BLaER1 treated with 17β-estradiol and CSF1 and Interleukin-3, amounts not matched to agents 10 nM and 100 nM (cell line): ENCODE results near the gene CD164L2.
A peak's percentile ranks its signal among the peaks of the same experiment; 100 is the strongest.

Experiments used
- H3K27ac ChIP-seq, 11 experiments: shearing (Covaris generic); formaldehyde crosslinking; 2 replicates each; pipeline ENCODE4 v1.8.1; 2022
- H3K27me3 ChIP-seq, 11 experiments: shearing (Covaris generic); formaldehyde crosslinking; 2 replicates each; pipeline ENCODE4 v1.8.1; 2022
- H3K36me3 ChIP-seq, 11 experiments: shearing (Covaris generic); formaldehyde crosslinking; 2 replicates each; pipeline ENCODE4 v1.8.1; 2022
- H3K4me1 ChIP-seq, 10 experiments: shearing (Covaris generic); formaldehyde crosslinking; 2 replicates each; pipeline ENCODE4 v1.8.1; 2022
- H3K4me2 ChIP-seq, 11 experiments: shearing (Covaris generic); formaldehyde crosslinking; 2 replicates each; pipeline ENCODE4 v1.8.1; 2022
- H3K4me3 ChIP-seq, 10 experiments: shearing (Covaris generic); formaldehyde crosslinking; 2 replicates each; pipeline ENCODE4 v1.8.1; 2022
- H3K9ac ChIP-seq, 11 experiments: shearing (Covaris generic); formaldehyde crosslinking; 2 replicates each; pipeline ENCODE4 v1.8.1; 2022
- H3K9me3 ChIP-seq, 11 experiments: shearing (Covaris generic); formaldehyde crosslinking; replicated peaks in 1 of 11; 2 replicates each; pipeline ENCODE4 v1.8.1; 2022
- H4K20me1 ChIP-seq, 11 experiments: shearing (Covaris generic); formaldehyde crosslinking; 2 replicates each; pipeline ENCODE4 v1.8.1; 2022
- Cebpa-rat ChIP-seq, 11 experiments: shearing (Covaris generic); IDR thresholded peaks; 2 replicates each; pipeline ENCODE4 v1.8.1; 2022

CD164L2 gene

DNA sequence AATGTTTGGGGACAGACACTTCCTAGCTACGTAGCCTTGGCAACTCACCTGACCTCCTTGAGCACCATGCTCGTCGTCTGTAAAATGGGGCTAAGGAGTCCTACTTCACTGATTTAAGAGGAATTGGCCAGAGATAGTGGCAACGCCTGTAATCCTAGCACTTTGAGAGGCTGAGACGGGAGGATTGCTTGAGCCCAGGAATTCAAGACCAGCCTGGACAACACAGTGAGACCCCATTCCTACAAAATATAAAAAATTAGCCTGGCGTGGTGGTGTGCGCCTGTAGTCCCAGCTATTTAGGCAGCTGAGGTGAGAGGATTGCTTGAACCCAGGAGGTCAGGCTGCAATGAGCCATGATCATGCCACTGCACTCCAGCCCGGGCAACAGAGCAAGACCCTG, 36.8 kb downstream of the CD164L2 start:
- Histone ChIP-seq H3K4me1 (peaks cover 36 to 77% (median 59%) of the 10 kb centered on the region in 10 experiments), H3K27ac (peak overlapping the region in 2 of 11 experiments; percentile 49 to 97; a peak in 1 of 22 replicates), H4K20me1 (peaks cover 0 to 25% (median 0%) of the 10 kb centered on the region in 11 experiments; a peak in 5 of 22 replicates), H3K9ac (no peak overlapping the region), H3K4me3 (no peak overlapping the region; a peak in 1 of 20 replicates), H3K9me3 (no peaks in the 10 kb centered on the region), H3K4me2 (peak overlapping the region in 1 of 11 experiments; percentile 70; a peak in 2 of 22 replicates), H3K36me3 (peaks cover 0 to 64% (median 49%) of the 10 kb centered on the region in 11 experiments; a peak in 20 of 22 replicates), H3K27me3 (no peaks in the 10 kb centered on the region)
- no peak for TF ChIP-seq Cebpa-rat (IDR thresholded peaks at IDR 0.05)

DNA sequence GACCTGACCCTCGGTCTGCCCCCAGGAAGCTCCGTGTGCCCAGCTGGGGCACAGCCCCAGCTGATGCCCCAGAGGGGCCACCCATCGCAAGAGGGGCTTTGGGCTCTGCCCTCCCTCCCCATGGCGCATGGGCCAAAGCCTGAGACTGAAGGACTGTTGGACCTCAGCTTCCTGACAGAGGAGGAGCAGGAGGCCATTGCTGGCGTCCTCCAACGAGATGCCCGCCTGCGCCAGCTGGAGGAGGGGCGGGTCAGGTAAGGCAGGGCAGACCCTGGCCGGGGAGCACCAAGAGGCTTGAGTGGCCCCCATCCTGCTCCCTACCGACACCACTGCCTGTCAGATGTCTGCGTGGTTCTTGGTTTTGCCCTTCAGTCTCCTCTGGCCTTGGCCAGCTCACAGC, 37.9 kb downstream of the CD164L2 start:
- peak overlapping the region in 7 of 11 experiments; percentile 30 to 97 (median 47); a peak in 13 of 22 replicates for H3K27ac ChIP-seq
- H3K4me1 ChIP-seq = peaks cover 47 to 87% (median 70%) of the 10 kb centered on the region in 10 experiments
- peak overlapping the region; percentile 7 to 100 (median 94); a peak in 18 of 22 replicates for H3K4me2 ChIP-seq
- H3K9ac ChIP-seq = peak overlapping the region in 4 of 11 experiments; percentile 12 to 31 (median 24); a peak in 1 of 22 replicates
- TF ChIP-seq Cebpa-rat (IDR thresholded peaks at IDR 0.05) = no peak
- no peak overlapping the region for H3K4me3 ChIP-seq
- no peaks in the 10 kb centered on the region for H3K9me3 ChIP-seq
- peaks cover 0 to 53% (median 39%) of the 10 kb centered on the region in 11 experiments; a peak in 20 of 22 replicates for H3K36me3 ChIP-seq
- peaks cover 0 to 14% (median 0%) of the 10 kb centered on the region in 11 experiments; a peak in 5 of 22 replicates for H4K20me1 ChIP-seq
- H3K27me3 ChIP-seq = no peaks in the 10 kb centered on the region

DNA sequence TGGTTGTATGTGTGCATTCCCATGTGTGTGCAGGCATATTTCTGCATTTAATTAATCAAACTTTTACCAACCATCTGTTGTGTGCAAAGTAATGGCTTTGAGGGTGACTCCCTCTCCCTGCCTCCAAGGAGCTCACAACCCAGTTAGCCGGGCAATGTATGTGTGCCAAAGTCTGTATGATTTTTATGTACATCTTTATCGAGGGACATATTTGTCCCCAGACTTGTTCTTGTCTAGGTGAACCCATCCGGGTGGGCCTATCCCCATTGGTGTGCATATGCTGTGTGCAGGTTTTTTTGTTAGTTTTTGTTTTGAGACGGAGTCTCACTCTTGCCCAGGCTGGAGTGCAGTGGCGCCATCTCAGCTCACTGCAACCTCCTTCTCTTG, 39.5 kb downstream of the CD164L2 start:
- Histone ChIP-seq H3K36me3 (peaks cover 0 to 42% (median 25%) of the 10 kb centered on the region in 11 experiments; a peak in 18 of 22 replicates), H3K4me3 (peak overlapping the region; percentile 38 to 80 (median 74)), H3K4me2 (peak overlapping the region; percentile 93 to 100 (median 98)), H3K9me3 (no peaks in the 10 kb centered on the region), H3K4me1 (peaks cover 61 to 96% (median 79%) of the 10 kb centered on the region in 10 experiments), H3K27me3 (no peaks in the 10 kb centered on the region), H3K27ac (peak overlapping the region in 9 of 11 experiments; percentile 78 to 99 (median 92); a peak in 19 of 22 replicates), H3K9ac (peak overlapping the region; percentile 69 to 96 (median 85); a peak in 21 of 22 replicates), H4K20me1 (peaks cover 0 to 11% (median 0%) of the 10 kb centered on the region in 11 experiments; a peak in 5 of 22 replicates)
- no peak for TF ChIP-seq Cebpa-rat (IDR thresholded peaks at IDR 0.05)

DNA sequence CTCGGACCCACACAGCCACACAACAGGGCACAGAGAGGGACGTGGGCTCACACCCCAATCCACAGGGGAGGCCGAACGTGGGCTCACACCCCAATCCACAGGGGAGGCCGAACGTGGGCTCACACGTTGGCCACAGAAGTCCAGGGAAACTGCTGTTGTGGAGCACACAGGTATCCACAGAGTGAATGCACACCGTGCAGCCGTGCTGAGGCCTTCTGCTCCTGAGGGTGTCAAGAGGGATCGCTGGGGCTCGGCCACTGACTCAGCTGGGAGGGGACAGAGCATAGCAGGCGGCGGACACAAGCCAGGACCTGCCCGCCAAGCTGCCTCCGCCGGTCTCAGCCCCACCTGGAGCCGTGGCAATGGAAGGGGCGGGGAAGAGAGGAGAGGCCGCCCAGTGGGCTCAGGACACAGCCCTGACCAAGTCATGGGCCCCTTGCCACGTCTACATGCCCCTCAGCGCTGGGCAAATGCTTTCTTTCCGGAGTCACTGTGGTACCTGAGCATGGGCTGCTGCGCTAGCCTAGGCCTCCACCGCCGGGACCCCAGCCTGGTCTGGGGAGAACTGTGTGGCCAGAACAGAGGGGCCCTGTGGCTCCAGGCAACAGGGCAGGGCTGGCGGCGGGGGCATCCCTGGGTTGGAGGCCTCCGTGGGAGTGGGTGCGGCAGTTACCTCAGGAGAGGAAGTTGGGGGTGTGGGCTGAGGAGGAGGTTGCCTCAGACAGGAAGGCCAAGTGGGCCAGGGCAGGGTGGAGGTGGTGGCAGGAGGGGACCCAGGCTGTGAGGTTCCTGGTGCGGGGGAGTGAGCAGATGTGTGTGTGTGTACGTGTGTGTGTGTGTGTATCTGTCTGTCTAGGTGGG, 40.1 kb downstream of the CD164L2 start:
- peaks cover 0 to 37% (median 24%) of the 10 kb centered on the region in 11 experiments; a peak in 18 of 22 replicates for H3K36me3 ChIP-seq
- H3K27me3 ChIP-seq = no peaks in the 10 kb centered on the region
- H3K9ac ChIP-seq = peak overlapping the region; percentile 69 to 96 (median 85); a peak in 21 of 22 replicates
- H3K27ac ChIP-seq = peak overlapping the region; percentile 24 to 99 (median 91); a peak in 21 of 22 replicates
- peak overlapping the region; percentile 93 to 100 (median 98) for H3K4me2 ChIP-seq
- peak in 4 of 11 experiments; percentile 49 to 70 (median 59); a peak in 5 of 22 replicates for TF ChIP-seq Cebpa-rat (IDR thresholded peaks at IDR 0.05)
- H4K20me1 ChIP-seq = peaks cover 0 to 11% (median 0%) of the 10 kb centered on the region in 11 experiments; a peak in 5 of 22 replicates
- H3K4me3 ChIP-seq = peak overlapping the region; percentile 38 to 80 (median 74)
- peaks cover 61 to 95% (median 80%) of the 10 kb centered on the region in 10 experiments for H3K4me1 ChIP-seq
- no peaks in the 10 kb centered on the region for H3K9me3 ChIP-seq

DNA sequence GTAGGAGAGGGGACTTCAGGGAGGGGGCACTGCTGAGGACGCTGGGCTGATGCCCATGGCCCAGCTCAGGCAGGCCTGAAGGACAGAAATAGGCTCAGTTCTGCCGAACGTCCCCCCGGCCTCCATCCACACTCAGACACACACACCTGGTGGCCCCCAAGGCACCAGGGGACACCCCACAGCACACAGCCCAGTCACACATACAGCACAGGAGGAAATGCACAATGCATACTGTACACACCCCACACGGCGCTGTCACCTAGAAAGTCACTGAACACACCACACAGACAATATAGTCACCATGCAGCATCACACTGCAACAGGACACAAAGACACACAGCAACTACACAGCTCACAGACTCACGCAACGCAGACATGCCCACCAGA, 40.7 kb downstream of the CD164L2 start:
- H3K4me3 ChIP-seq = peak overlapping the region; percentile 38 to 80 (median 74)

DNA sequence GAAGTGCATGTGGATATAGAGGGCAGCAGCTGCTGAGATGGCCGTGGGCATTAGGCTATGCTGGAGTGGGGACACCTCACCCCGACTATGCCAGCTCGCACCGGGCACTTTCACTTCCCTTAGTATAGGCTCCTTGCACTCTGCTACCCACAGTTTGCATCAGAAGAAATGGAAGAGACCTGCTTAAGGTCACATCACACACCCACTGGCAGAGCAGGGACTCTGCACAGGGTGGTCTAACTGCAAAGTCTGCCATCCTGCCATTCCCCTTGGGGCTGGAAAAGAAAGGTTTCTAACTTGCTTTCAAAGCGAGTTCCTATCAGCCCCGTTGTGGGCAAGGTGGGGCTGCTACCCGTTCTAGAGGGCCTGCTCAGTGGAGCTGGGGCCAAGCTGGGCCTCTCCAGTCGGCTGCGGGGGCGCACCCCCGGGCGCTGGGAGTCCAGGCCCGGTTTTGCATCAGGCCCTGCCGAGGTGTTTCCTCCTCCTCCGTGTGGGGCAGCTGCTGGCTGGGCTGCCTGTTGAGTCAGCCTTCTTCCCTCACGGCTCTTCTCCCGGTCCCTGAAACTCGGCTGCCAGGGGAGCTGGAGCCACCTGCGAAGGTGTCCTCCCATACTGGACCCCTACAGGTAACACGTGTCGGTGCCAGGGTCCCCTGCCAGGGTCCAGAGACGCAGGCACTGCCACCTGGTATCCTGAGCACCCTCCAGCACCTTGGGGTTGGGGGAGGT, 41.4 kb downstream of the CD164L2 start, which contains the start of gene SYTL1:
TSS of gene SYTL1 (plus strand) at position 498 of the 728 bp plus-strand sequence. CDS start 3,313 bp downstream, outside the sequence.
- TF ChIP-seq Cebpa-rat (IDR thresholded peaks at IDR 0.05) = no peak
- H3K9ac ChIP-seq = peak within 1 kb of the TSS; percentile 69 to 96 (median 85); a peak in 21 of 22 replicates
- H3K4me1 ChIP-seq = peaks cover 53 to 90% (median 77%) of the 10 kb centered on the region in 10 experiments
- peak within 1 kb of the TSS; percentile 38 to 80 (median 74) for H3K4me3 ChIP-seq
- peaks cover 2 to 31% (median 21%) of the 10 kb centered on the region in 11 experiments; a peak in 21 of 22 replicates for H3K36me3 ChIP-seq
- no peaks in the 10 kb centered on the region for H3K27me3 ChIP-seq
- H3K4me2 ChIP-seq = peak within 1 kb of the TSS; percentile 93 to 100 (median 98)
- H3K9me3 ChIP-seq = no peaks in the 10 kb centered on the region
- peaks cover 0 to 9% (median 0%) of the 10 kb centered on the region in 11 experiments; a peak in 3 of 22 replicates for H4K20me1 ChIP-seq
- H3K27ac ChIP-seq = peak within 1 kb of the TSS; percentile 24 to 99 (median 91); a peak in 21 of 22 replicates

More for the DNA sequence above, 40.7 kb downstream of the CD164L2 start:
- Histone ChIP-seq H3K27ac (peak overlapping the region in 10 of 11 experiments; percentile 65 to 99 (median 92); a peak in 20 of 22 replicates), H3K9ac (peak overlapping the region; percentile 69 to 96 (median 85); a peak in 21 of 22 replicates), H3K4me1 (peaks cover 60 to 96% (median 79%) of the 10 kb centered on the region in 10 experiments), H3K9me3 (no peaks in the 10 kb centered on the region), H3K36me3 (peaks cover 0 to 32% (median 23%) of the 10 kb centered on the region in 11 experiments; a peak in 18 of 22 replicates), H3K27me3 (no peaks in the 10 kb centered on the region), H3K4me2 (peak overlapping the region; percentile 93 to 100 (median 98)), H4K20me1 (peaks cover 0 to 10% (median 0%) of the 10 kb centered on the region in 11 experiments; a peak in 5 of 22 replicates)
- TF ChIP-seq Cebpa-rat (IDR thresholded peaks at IDR 0.05) = no peak

- H3K36me3 ChIP-seq = peaks cover 27 to 37% (median 31%) of the 10 kb centered on the region in 11 experiments
- peak in 6 of 11 experiments; percentile 18 to 62 (median 40); a peak in 3 of 22 replicates for TF ChIP-seq Cebpa-rat (IDR thresholded peaks at IDR 0.05)
- H3K27ac ChIP-seq = peak overlapping the region in 9 of 11 experiments; percentile 15 to 99 (median 91); a peak in 18 of 22 replicates
- H3K9me3 ChIP-seq = no peaks in the 10 kb centered on the region
- H3K27me3 ChIP-seq = no peaks in the 10 kb centered on the region
- H4K20me1 ChIP-seq = no peaks in the 10 kb centered on the region
- H3K4me1 ChIP-seq = peaks cover 52 to 65% (median 58%) of the 10 kb centered on the region in 10 experiments
- peak overlapping the region in 10 of 11 experiments; percentile 3 to 96 (median 53); a peak in 17 of 22 replicates for H3K9ac ChIP-seq
- no peak overlapping the region for H3K4me3 ChIP-seq
- peak overlapping the region; percentile 16 to 100 (median 96); a peak in 20 of 22 replicates for H3K4me2 ChIP-seq
Measured at GRCh38 chr1:27339213-27339612, 43.9 kb downstream of the CD164L2 start.
